ENCODE measurements around the gene CFAP70. TPM values are rescaled to one million over a fixed set of nuclear protein-coding genes. Genes with fewer than 3 reads are reported as not detected.
"Not testable (repeated sequence)": the region's sequence is repeated elsewhere in the genome, so short reads cannot be mapped to it uniquely, and the experiment has no call there.

Gene CFAP70
- total RNA-seq = under 1 TPM; 0.33 to 0.80 TPM

DNA sequence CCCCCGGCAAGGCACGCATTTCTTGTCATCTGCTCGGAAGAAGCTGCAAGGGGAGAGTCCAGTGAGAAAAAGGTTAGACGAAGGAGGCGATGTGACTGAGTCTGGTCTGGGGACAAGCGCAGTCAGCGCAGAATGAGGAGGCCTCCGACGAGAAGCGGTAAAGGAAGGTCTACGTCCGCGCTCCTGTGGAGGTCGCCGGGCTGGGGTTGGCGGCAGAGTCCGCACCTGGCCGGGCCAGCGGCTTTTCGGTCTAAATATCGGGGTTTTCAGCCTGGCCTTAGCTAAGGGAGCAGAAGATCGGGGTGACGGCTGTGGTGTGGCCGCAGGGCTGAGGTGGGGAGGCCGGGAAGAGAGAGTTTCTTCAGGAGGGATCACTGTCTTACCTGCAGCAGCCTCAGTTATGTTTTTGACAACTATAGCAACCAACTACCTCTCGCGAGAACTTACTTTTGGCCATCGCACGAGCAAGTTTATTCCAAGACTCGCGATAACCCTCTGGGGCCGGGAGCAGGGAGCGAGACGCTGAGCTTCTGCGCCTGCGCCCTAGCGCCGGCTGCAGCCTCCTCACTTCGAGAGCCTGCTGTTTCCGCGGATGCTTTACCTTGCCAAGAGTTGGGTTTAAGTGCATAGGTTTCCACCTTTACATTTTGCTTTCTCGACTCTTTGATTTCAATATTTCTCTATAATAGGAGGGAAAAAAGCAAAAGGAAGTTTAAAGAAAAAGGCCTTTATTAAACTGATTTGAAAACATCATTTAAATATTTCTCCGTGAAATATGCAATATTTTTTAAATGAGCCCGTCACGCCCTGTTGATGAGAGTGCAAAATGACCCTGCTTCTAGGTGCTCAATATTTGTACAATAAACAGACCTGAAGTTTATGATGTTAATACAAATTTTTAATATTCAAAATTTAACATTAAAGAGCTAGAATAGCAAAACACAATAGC, at the start of gene CFAP70:
TSS of gene CFAP70 (minus strand) at position 534 of the 949 bp plus-strand sequence. CDS start 4,068 bp downstream, outside the sequence.
- intact Hi-C loops (cut with micrococcal nuclease) = loop anchor here (1.0 to 10.0 kb wide), 4 partner anchors 10 to 126 kb away; partner anchors contain the start of genes ANXA7 and MRPS16
- Mint-ChIP-seq H3K4me3 (peak within 1 kb of the TSS; percentile 95), H3K27me3 (no peaks in the 10 kb centered on the region), H3K4me1 (ENCODE audit: low read depth) (peaks cover 14% of the 10 kb centered on the region), H3K36me3 (peaks cover 6% of the 10 kb centered on the region), H3K27ac (peak within 1 kb of the TSS; percentile 79), H3K9me3 (no peaks in the 10 kb centered on the region)
- peak; percentile 96 for DNase-seq
- ChIA-PET POLR2A (interaction anchor here (0.5 to 3.0 kb wide), 10 partner anchors 12 to 418 kb away, joined by 3 to 9 read pairs (median 4); partner anchors contain the start of genes ANXA7, DNAJC9 and MRPS16), CTCF (interaction anchor here (0.6 kb wide), 2 partner anchors 49 to 202 kb away, joined by 3 read pairs; no protein-coding TSS in a partner anchor)

DNA sequence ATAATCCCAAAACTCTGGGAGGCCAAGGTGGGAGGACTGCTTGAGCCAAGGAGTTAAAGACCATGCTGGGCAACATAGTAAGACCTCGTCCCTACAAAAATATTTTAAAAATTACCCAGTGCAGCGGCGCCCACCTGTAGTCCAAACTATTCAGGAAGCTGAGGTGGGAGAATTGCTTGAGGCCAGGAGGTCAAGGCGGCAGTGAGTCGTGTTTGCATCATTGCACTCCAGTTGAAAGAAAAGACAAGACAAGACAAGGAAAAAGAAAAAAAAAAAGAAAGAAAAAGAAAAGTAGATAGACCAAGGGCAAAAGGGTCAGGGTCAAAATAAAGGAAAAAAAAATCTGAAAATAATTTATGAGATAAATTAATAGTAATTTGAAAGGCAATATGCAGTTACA, 49.4 kb upstream of the CFAP70 start:
- no peaks in the 10 kb centered on the region for H3K9me3 Mint-ChIP-seq

DNA sequence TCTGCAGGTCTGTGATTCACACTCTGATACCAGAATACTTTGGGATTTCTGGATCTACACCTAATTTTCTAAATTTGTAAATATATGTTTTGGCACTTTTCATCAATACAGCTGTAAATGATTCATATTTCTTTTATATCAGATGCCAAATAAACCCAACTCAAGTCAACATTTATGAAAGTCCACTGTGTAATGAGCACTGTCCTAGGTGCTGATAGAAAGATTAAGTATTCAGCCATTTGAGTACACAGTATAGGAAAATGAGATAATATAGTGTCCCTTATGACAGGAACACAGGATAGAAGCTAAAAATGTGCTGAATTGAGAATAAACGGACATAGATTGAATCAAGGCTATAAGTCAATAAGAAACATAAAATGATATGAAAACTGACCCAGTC, 48.8 kb upstream of the CFAP70 start:
- intact Hi-C loops (cut with micrococcal nuclease) = no loop called here
- no peak overlapping the region for H3K4me3 Mint-ChIP-seq
- POLR2A ChIA-PET = interaction anchor here (0.7 kb wide), 1 partner anchor 83 kb away, joined by 6 read pairs; no protein-coding TSS in a partner anchor
- peaks cover 24% of the 10 kb centered on the region for H3K36me3 Mint-ChIP-seq
- CTCF ChIA-PET = interaction anchor here (0.7 to 0.8 kb wide), 2 partner anchors 10 to 48 kb away, joined by 3 read pairs; no protein-coding TSS in a partner anchor
- no peaks in the 10 kb centered on the region for H3K27me3 Mint-ChIP-seq
- DNase-seq = no peak
- H3K4me1 Mint-ChIP-seq (ENCODE audit: low read depth) = peaks cover 60% of the 10 kb centered on the region
- H3K9me3 Mint-ChIP-seq = no peaks in the 10 kb centered on the region
- H3K27ac Mint-ChIP-seq = no peak overlapping the region

More for the DNA sequence above, 49.4 kb upstream of the CFAP70 start:
- H3K27me3 Mint-ChIP-seq = no peaks in the 10 kb centered on the region
- peaks cover 64% of the 10 kb centered on the region for H3K4me1 Mint-ChIP-seq (ENCODE audit: low read depth)
- ChIA-PET CTCF (interaction anchor here (0.8 kb wide), 1 partner anchor 10 kb away, joined by 3 read pairs; no protein-coding TSS in a partner anchor), POLR2A (interaction anchor here (0.7 kb wide), 1 partner anchor 82 kb away, joined by 6 read pairs; no protein-coding TSS in a partner anchor)
- no peak for DNase-seq
- H3K36me3 Mint-ChIP-seq = peaks cover 24% of the 10 kb centered on the region
- H3K4me3 Mint-ChIP-seq = no peak overlapping the region
- no peak overlapping the region for H3K27ac Mint-ChIP-seq
- intact Hi-C loops (cut with micrococcal nuclease) = no loop called here

DNA sequence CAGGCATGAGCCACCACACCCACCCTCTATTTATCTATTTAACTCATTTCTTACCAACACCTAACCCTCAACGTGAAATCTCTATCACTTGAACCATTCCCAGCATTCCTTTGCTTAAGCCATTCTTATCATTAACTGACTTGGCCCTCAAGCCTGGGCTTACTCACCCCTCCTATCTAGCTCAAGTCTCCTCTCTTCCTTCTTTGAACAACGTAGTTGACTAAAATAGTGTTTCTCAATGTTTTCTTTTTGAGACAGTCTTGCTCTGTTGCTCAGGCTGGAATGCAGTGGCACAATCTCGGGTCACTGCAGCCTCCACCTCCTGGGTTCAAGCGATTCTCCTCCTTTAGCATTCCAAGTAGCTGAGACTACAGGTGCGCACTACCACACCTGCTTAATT, 48.2 kb upstream of the CFAP70 start:
- DNase-seq = no peak
- H3K4me1 Mint-ChIP-seq (ENCODE audit: low read depth) = peaks cover 54% of the 10 kb centered on the region
- ChIA-PET POLR2A (no interaction called here), CTCF (no interaction called here)
- no peaks in the 10 kb centered on the region for H3K9me3 Mint-ChIP-seq
- intact Hi-C loops (cut with micrococcal nuclease) = no loop called here
- no peak overlapping the region for H3K27ac Mint-ChIP-seq
- no peaks in the 10 kb centered on the region for H3K27me3 Mint-ChIP-seq
- peaks cover 24% of the 10 kb centered on the region for H3K36me3 Mint-ChIP-seq
- H3K4me3 Mint-ChIP-seq = no peak overlapping the region

DNA sequence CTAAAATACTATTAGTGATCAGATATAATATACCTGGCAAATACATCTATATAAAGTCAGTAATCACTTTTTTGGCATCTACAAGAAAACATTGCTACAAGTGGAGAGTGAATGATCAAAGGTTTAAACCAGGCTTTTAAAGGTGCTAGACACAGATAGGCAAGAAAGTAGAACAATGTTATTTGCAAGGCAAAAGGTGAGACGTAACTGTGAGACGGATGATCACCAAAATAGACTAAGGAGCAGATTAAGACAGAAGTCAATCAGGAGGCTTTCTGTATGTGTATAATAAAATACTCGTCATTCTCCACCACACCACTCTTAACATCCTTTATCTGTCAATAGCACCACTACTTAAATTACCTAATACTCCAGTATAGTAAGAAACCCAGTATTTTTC, 46.9 kb upstream of the CFAP70 start:
- Mint-ChIP-seq H3K4me1 (ENCODE audit: low read depth) (peaks cover 44% of the 10 kb centered on the region), H3K4me3 (no peak overlapping the region), H3K36me3 (peaks cover 17% of the 10 kb centered on the region), H3K27ac (no peak overlapping the region), H3K27me3 (no peaks in the 10 kb centered on the region), H3K9me3 (no peaks in the 10 kb centered on the region)
- POLR2A ChIA-PET = no interaction called here
- DNase-seq = no peak
- intact Hi-C loops (cut with micrococcal nuclease) = no loop called here
- CTCF ChIA-PET = no interaction called here

DNA sequence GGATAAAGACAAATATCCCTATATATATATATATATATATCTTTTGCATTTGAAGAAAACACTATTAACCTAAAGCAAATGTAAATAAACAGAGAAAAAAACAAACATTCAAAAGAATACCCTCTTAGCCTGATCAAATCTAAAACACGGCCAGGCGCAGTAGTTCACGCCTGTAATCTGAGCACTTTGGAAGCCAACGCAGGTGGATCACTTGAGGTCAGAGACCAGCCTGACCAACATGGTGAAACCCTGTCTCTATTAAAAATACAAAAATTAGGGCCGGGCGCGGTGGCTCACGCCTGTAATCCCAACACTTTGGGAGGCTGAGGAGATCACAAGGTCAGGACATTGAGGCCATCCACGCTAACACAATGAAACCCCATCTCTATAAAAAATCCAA, 46.0 kb upstream of the CFAP70 start:
- H3K4me3 Mint-ChIP-seq = no peak overlapping the region
- POLR2A ChIA-PET = no interaction called here
- DNase-seq = no peak
- CTCF ChIA-PET = no interaction called here
- H3K9me3 Mint-ChIP-seq = no peaks in the 10 kb centered on the region
- intact Hi-C loops (cut with micrococcal nuclease) = no loop called here
- H3K27me3 Mint-ChIP-seq = no peaks in the 10 kb centered on the region
- no peak overlapping the region for H3K27ac Mint-ChIP-seq
- H3K36me3 Mint-ChIP-seq = peaks cover 13% of the 10 kb centered on the region
- H3K4me1 Mint-ChIP-seq (ENCODE audit: low read depth) = peaks cover 41% of the 10 kb centered on the region

DNA sequence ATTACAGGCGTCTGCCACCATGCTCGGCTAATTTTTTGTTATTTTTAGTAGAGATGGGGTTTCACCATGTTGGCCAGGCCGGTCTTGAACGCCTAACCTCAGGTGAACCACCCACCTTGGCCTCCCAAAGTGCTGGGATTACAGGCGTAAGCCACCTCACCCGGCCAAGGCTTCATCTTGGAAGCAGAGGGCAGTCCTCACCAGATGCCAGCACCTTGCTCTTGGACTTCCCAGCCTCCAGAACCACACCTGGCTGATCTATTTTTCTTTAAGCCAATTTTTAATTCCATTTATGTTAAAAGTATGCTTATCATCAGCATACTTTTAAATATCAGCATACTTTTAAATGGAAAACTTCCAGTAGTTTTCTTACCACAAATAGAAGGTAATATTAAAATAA, 43.0 kb upstream of the CFAP70 start:
- Mint-ChIP-seq H3K4me1 (ENCODE audit: low read depth) (peaks cover 16% of the 10 kb centered on the region), H3K4me3 (no peak overlapping the region), H3K36me3 (peaks cover 10% of the 10 kb centered on the region), H3K9me3 (no peaks in the 10 kb centered on the region), H3K27ac (no peak overlapping the region), H3K27me3 (no peaks in the 10 kb centered on the region)
- CTCF ChIA-PET = no interaction called here
- POLR2A ChIA-PET = no interaction called here
- DNase-seq = no peak
- intact Hi-C loops (cut with micrococcal nuclease) = no loop called here

DNA sequence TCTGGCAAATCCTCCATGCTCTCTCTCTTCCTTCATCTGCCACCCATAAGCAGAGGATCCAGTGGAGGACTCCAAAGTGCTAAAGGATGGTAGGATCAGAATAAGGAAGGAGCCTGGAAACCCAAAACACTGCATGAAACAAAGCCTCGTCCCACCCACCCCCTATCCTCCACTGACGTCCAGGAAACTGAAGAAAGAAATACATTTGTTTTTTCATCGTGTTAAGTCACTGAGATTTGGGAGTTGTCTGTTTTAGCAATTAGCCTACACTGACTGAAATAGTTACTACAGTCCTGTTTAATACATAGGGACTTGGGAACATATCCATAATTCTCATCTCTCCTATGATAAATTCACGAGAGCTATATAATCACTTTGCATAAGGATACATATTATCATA, 40.4 kb upstream of the CFAP70 start:
- H3K27ac Mint-ChIP-seq = no peak overlapping the region
- no peak for DNase-seq
- H3K9me3 Mint-ChIP-seq = no peaks in the 10 kb centered on the region
- intact Hi-C loops (cut with micrococcal nuclease) = no loop called here
- H3K4me1 Mint-ChIP-seq (ENCODE audit: low read depth) = peaks cover 9% of the 10 kb centered on the region
- H3K27me3 Mint-ChIP-seq = no peaks in the 10 kb centered on the region
- CTCF ChIA-PET = no interaction called here
- H3K36me3 Mint-ChIP-seq = peaks cover 25% of the 10 kb centered on the region
- POLR2A ChIA-PET = no interaction called here
- H3K4me3 Mint-ChIP-seq = no peak overlapping the region

DNA sequence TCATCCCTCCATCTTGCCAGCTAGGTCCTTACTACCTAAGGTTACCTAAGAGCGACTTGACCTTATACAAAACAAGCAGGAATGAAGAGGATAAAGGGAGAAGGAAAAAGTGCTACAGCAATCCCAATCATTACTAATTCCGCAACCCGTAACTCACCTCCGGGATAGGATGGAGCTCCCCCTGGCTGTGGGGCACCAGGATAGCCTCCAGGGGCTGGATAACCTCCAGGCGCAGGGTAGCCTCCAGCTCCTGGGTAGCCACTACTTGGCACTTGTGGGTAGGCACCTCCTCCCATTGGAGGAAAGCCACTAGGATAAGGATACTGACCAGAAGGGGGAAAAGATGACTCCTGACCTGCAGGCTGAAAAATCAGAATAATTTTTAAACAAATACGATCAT, 39.4 kb upstream of the CFAP70 start:
- DNase-seq = no peak
- peaks cover 5% of the 10 kb centered on the region for H3K4me1 Mint-ChIP-seq (ENCODE audit: low read depth)
- H3K27me3 Mint-ChIP-seq = no peaks in the 10 kb centered on the region
- POLR2A ChIA-PET = no interaction called here
- no peak overlapping the region for H3K27ac Mint-ChIP-seq
- H3K9me3 Mint-ChIP-seq = no peaks in the 10 kb centered on the region
- no peak overlapping the region for H3K4me3 Mint-ChIP-seq
- intact Hi-C loops (cut with micrococcal nuclease) = no loop called here
- H3K36me3 Mint-ChIP-seq = peaks cover 31% of the 10 kb centered on the region
- CTCF ChIA-PET = interaction anchor here (1.4 kb wide), 1 partner anchor 10 kb away, joined by 3 read pairs; no protein-coding TSS in a partner anchor

DNA sequence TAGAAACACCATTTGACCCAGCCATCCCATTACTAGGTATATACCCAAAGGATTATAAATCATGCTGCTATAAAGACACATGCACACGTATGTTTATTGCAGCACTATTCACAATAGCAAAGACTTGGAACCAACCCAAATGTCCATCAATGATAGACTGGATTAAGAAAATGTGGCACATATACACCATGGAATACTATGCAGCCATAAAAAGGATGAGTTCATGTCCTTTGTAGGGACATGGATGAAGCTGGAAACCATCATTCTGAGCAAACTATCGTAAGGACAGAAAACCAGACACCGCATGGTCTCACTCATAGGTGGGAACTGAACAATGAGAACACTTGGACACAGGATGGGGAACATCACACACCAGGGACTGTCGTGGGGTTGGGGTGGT, 35.7 kb upstream of the CFAP70 start:
- H3K27me3 Mint-ChIP-seq; POLR2A ChIA-PET; H3K9me3 Mint-ChIP-seq; intact Hi-C loops (cut with micrococcal nuclease); DNase-seq; H3K27ac Mint-ChIP-seq; H3K4me3 Mint-ChIP-seq; CTCF ChIA-PET; H3K4me1 Mint-ChIP-seq (ENCODE audit: low read depth): not testable (repeated sequence)
- H3K36me3 Mint-ChIP-seq = peaks cover 46% of the 10 kb centered on the region

DNA sequence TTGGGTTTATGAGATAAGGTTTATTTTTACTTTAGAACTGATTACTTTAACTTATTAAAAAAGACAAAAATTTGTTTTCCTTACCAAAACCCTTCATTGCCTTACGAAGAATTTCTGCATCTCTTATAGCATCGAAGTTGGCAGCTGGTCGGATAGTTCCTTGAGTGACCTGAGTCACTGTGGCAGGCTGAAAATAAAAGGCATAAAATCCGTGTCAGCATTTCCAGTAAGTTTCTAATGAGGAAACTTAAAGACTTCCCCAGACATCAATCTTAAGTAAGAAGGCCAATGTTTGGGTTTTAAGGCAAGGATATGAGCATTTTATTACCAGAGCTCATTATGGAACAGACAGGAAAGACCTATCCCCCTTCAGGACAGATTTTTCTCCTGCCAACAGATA, 29.6 kb upstream of the CFAP70 start:
- no peak overlapping the region for H3K4me3 Mint-ChIP-seq
- H3K4me1 Mint-ChIP-seq (ENCODE audit: low read depth) = peaks cover 3% of the 10 kb centered on the region
- H3K36me3 Mint-ChIP-seq = peaks cover 47% of the 10 kb centered on the region
- no peak overlapping the region for H3K27ac Mint-ChIP-seq
- intact Hi-C loops (cut with micrococcal nuclease) = no loop called here
- no peaks in the 10 kb centered on the region for H3K27me3 Mint-ChIP-seq
- POLR2A ChIA-PET = no interaction called here
- no peak for DNase-seq
- H3K9me3 Mint-ChIP-seq = no peaks in the 10 kb centered on the region
- CTCF ChIA-PET = no interaction called here

DNA sequence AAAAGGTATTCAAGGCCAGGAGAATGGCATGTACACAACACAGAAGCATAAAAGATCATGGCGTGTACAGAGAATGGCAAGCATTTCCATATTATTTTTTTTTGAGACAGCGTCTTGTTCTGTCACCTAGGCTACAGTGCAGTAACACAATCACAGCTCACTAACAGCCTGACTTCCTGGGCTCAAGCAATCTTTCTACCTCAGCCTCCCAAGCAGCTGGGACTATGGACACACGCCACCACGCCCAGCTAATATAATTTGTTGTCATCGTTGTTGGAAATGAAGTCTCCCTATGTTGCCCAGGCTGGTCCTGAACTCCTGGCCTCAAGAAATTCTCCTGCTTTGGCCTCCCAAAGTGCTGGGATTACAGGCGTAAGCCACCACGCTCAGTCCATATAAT, 27.9 kb upstream of the CFAP70 start:
- Mint-ChIP-seq H3K4me3 (no peak overlapping the region), H3K36me3 (peaks cover 52% of the 10 kb centered on the region), H3K4me1 (ENCODE audit: low read depth) (no peaks in the 10 kb centered on the region), H3K27ac (no peak overlapping the region), H3K27me3 (no peaks in the 10 kb centered on the region), H3K9me3 (no peaks in the 10 kb centered on the region)
- DNase-seq = no peak
- CTCF ChIA-PET = no interaction called here
- POLR2A ChIA-PET = no interaction called here
- intact Hi-C loops (cut with micrococcal nuclease) = no loop called here
